A673 (cell line): ENCODE results near the gene CHD9. TPM values are rescaled to one million over a fixed set of nuclear protein-coding genes. Genes with fewer than 3 reads are reported as not detected.

Experiments
- BruUV-seq: library from RNA; stranded (reverse); fragments of 400-500 nt; replicated peaks from 2 replicates; lab custom pipeline; 2021; lab: Mats Ljungman, UMichigan
- CTCF ChIA-PET: fragments of 300-600 bp; sonication (Branson Sonifier 250); formaldehyde crosslinking; loops from one replicate; lab custom pipeline; 2022; ENCODE audit warnings: antibody characterized with exemption; lab: Charles Lee
- POLR2A ChIA-PET: fragments of 300-600 bp; sonication (Branson Sonifier 250); formaldehyde crosslinking; loops from one replicate; lab custom pipeline; 2022; ENCODE audit warnings: antibody characterized with exemption; ENCODE audit not compliant: low non-redundant PET; lab: Charles Lee
- DNase-seq: peaks from one replicate; pipeline ENCODE4 v3.0.0-alpha.2; 2015; ENCODE audit warnings: low spot score
- H3K27ac ChIP-seq: fragments of 200-600 bp; sonication (generic); 2 replicates; pipeline ENCODE4 v1.5.1; 2016; ENCODE audit warnings: mixed run types, low read depth, mild to moderate bottlenecking, mixed read lengths, antibody characterized with exemption, low read length; ENCODE audit not compliant: poor library complexity, severe bottlenecking
- H3K27me3 ChIP-seq: fragments of 200-600 bp; sonication (generic); replicated peaks from 2 replicates; pipeline ENCODE4 v1.6.1; 2017; ENCODE audit warnings: mixed run types, low read depth, mild to moderate bottlenecking, mixed read lengths, antibody characterized with exemption, low read length; ENCODE audit not compliant: insufficient read depth, poor library complexity
- H3K36me3 ChIP-seq: fragments of 200-600 bp; sonication (generic); 2 replicates; pipeline ENCODE4 v1.6.1; 2016; ENCODE audit warnings: mixed run types, mild to moderate bottlenecking, mixed read lengths, antibody characterized with exemption, low read length; ENCODE audit not compliant: insufficient read depth, poor library complexity, severe bottlenecking
- H3K4me1 ChIP-seq: fragments of 200-600 bp; sonication (generic); 2 replicates; pipeline ENCODE4 v1.6.1; 2017; ENCODE audit warnings: mixed run types, mild to moderate bottlenecking, mixed read lengths, antibody characterized with exemption, low read length; ENCODE audit not compliant: insufficient read depth, poor library complexity, severe bottlenecking
- H3K4me3 ChIP-seq: fragments of 200-600 bp; sonication (generic); 2 replicates; pipeline ENCODE4 v1.5.1; 2016; ENCODE audit warnings: low read depth, mixed run types, mild to moderate bottlenecking, mixed read lengths, low read length; ENCODE audit not compliant: poor library complexity, severe bottlenecking
- H3K9me3 ChIP-seq: fragments of 200-600 bp; sonication (generic); 2 replicates; pipeline ENCODE4 v1.6.1; 2016; ENCODE audit warnings: mixed run types, low read depth, mild to moderate bottlenecking, mixed read lengths, antibody characterized with exemption, low read length; ENCODE audit not compliant: poor library complexity, severe bottlenecking
- CTCF ChIP-seq: fragments of 300-800, 200-600 bp; sonication (generic); conservative IDR thresholded peaks from 2 replicates; pipeline ENCODE4 v1.5.1; 2017; ENCODE audit warnings: low read depth, mild to moderate bottlenecking, antibody characterized with exemption, low read length, moderate library complexity, mixed read lengths
- EZH2 ChIP-seq: fragments of 200-600 bp; sonication (generic); IDR thresholded peaks from 2 replicates; pipeline ENCODE4 v1.6.1; 2017; ENCODE audit warnings: borderline replicate concordance, low read depth, mild to moderate bottlenecking, mixed read lengths, antibody characterized with exemption, low read length; ENCODE audit not compliant: poor library complexity, severe bottlenecking
- intact Hi-C: fragments of 100-400 bp; cut with micrococcal nuclease; formaldehyde crosslinking; loops from one replicate; pipeline ENCODE4 v1.10.0; 2022; ENCODE audit not compliant: unreplicated experiment
- total RNA-seq: library from RNA; stranded (reverse); gene quantifications from 2 replicates; pipeline ENCODE4 v1.2.3, GENCODE V29; 2021

Gene CHD9
- total RNA-seq, 1 experiment from 2014 or later: 76.8 TPM

GRCh38 chr16:53103811-53104210 lies 49.0 kb downstream of the CHD9 start:
- no peak for DNase-seq
- Histone ChIP-seq H3K4me1 (peaks cover 28% of the 10 kb centered on the region), H3K27me3 (no peaks in the 10 kb centered on the region), H3K27ac (no peak overlapping the region), H3K36me3 (no peaks in the 10 kb centered on the region), H3K9me3 (no peaks in the 10 kb centered on the region), H3K4me3 (no peak overlapping the region)
- ChIA-PET CTCF (no interaction called here), POLR2A (no interaction called here)
- TF ChIP-seq EZH2: no peak
- TF ChIP-seq CTCF: no peak
- intact Hi-C loops: no loop called here
- BruUV-seq: no TSS peak

- Histone ChIP-seq H3K4me3 (no peak overlapping the region), H3K9me3 (no peaks in the 10 kb centered on the region), H3K27me3 (no peaks in the 10 kb centered on the region), H3K36me3 (no peaks in the 10 kb centered on the region), H3K4me1 (peaks cover 11% of the 10 kb centered on the region), H3K27ac (no peak overlapping the region)
- intact Hi-C loops: no loop called here
- ChIA-PET POLR2A (no interaction called here), CTCF (no interaction called here)
- BruUV-seq: no TSS peak
- no peak for DNase-seq
- TF ChIP-seq EZH2 (no peak), CTCF (no peak)
These were observed 50.8 kb downstream of the CHD9 start for GRCh38 chr16:53105565-53105964.

- no TSS peak for BruUV-seq
- Histone ChIP-seq H3K4me3 (no peak overlapping the region), H3K9me3 (no peaks in the 10 kb centered on the region), H3K36me3 (no peaks in the 10 kb centered on the region), H3K27ac (peak overlapping the region; percentile 2), H3K27me3 (no peaks in the 10 kb centered on the region), H3K4me1 (peaks cover 9% of the 10 kb centered on the region)
- ChIA-PET POLR2A (interaction anchor here (0.6 kb wide), 1 partner anchor 56 kb away, joined by 3 read pairs; the partner anchor contains the start of gene CHD9), CTCF (interaction anchor here (0.6 kb wide), 1 partner anchor 56 kb away, joined by 3 read pairs; no protein-coding TSS in a partner anchor)
- no peak for DNase-seq
- no peak for TF ChIP-seq EZH2
- no peak for TF ChIP-seq CTCF
- intact Hi-C loops: no loop called here
These were observed 56.4 kb downstream of the CHD9 start for GRCh38 chr16:53111078-53111791.
